Measurements from ENCODE around the gene PNLDC1. TPM values are rescaled to one million over a fixed set of nuclear protein-coding genes. Genes with fewer than 3 reads are reported as not detected.
A peak's percentile ranks its signal among the peaks of the same experiment; 100 is the strongest.

PNLDC1 gene
- total and polyA plus RNA-seq, 9 of the 15 experiments (the other 6 are each of a cell fraction or from before 2014, with no cell fraction given), result 0.12 TPM; not detected in 8

DNA sequence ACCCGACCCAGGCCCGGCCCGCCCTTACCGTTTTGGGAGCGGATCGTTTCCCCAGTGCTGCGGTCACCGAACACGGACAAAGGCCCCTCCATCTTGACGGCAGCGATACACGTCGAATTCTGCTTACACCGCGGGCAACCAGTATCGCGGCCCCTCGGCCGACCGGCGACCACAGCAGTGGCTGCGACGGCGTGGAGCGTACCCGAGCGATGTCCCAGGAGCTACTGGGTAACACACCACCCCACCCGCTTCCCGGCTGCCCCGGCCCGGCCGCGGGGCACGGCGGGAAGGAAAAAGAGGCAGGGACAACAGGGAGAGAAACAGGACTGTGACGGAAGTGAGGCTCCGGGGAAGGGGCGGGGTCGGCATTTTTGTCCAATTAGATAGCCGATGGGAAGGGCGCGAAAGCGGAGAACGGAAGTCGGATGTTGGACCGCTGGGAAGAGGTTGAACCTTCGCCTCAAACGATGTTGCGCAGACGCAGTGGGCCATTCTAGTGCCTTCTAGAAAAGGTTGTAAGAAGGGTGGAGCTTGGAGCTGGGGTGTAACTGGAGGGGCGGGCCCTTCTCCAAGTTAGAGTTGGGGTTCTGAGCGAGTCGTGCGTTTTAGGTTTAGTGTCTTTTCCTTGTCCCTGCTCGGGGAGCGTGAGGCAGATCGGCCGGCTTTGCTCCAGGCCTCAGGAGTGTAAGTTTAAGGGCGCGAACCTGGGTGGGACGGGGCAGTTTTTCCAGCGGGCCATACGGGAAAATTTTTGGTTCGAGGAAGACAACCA lies 10.5 kb upstream of the PNLDC1 start, which contains the start of gene TCP1 (continued):
- TF ChIP-seq TEAD1 (CRISPR knock-in tag; IDR thresholded peaks at IDR 0.05) (peak; percentile 17 to 85; a peak in 2 of 4 replicates), HNRNPH1 (optimal IDR thresholded peaks at IDR 0.05; ENCODE audit: low read depth, low read length) (no peak), MCM7 (IDR thresholded peaks at IDR 0.05) (no peak), MTA2 (IDR thresholded peaks at IDR 0.05; ENCODE audit: low read depth) (no peak), GATAD2B (IDR thresholded peaks at IDR 0.05; ENCODE audit: borderline replicate concordance) (no peak), FOS (IDR thresholded peaks at IDR 0.05; ENCODE audit: extremely low read depth, insufficient read length) (peak; percentile 48), NFATC3 (IDR thresholded peaks at IDR 0.05) (no peak), DNMT1 (IDR thresholded peaks at IDR 0.05) (no peak), PHF21A (IDR thresholded peaks at IDR 0.05; ENCODE audit: borderline replicate concordance, low read depth) (0 out of 2 replicates have a peak, but pooled peaks have one; percentile 18), NELFE (IDR thresholded peaks at IDR 0.05; ENCODE audit: insufficient read depth, insufficient read length) (peak; percentile 42), RBM39 (optimal IDR thresholded peaks at IDR 0.05; ENCODE audit: low read depth, low read length) (no peak), HDGF (IDR thresholded peaks at IDR 0.05) (peak; percentile 58), KAT7 (CRISPR knock-in tag; IDR thresholded peaks at IDR 0.05; ENCODE audit: borderline replicate concordance) (peak; percentile 79; the same call in 1 of the 2 replicates), MED1 (CRISPR knock-in tag; IDR thresholded peaks at IDR 0.05; ENCODE audit: borderline replicate concordance) (no peak), RBFOX2 (IDR thresholded peaks at IDR 0.05; ENCODE audit: low read depth, low read length) (peak; percentile 98), ZNF316 (IDR thresholded peaks at IDR 0.05) (no peak), SMARCE1 (IDR thresholded peaks at IDR 0.05) (no peak), ETS2 (tag; IDR thresholded peaks at IDR 0.05; ENCODE audit: borderline replicate concordance, poor library complexity, severe bottlenecking) (no peak), ZNF444 (CRISPR knock-in tag; IDR thresholded peaks at IDR 0.05) (no peak), TAF1 (IDR thresholded peaks at IDR 0.05; ENCODE audit: control insufficient read depth, extremely low read depth, insufficient read depth, low read length, severe bottlenecking) (peak; percentile 97), U2AF1 (optimal IDR thresholded peaks at IDR 0.05; ENCODE audit: low read depth, low read length) (no peak), ZFP1 (CRISPR knock-in tag; IDR thresholded peaks at IDR 0.05) (peak; percentile 68)
- TF ChIP-seq, protein P1, sequence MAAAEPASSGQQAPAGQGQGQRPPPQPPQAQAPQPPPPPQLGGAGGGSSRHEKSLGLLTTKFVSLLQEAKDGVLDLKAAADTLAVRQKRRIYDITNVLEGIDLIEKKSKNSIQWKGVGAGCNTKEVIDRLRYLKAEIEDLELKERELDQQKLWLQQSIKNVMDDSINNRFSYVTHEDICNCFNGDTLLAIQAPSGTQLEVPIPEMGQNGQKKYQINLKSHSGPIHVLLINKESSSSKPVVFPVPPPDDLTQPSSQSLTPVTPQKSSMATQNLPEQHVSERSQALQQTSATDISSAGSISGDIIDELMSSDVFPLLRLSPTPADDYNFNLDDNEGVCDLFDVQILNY (CRISPR knock-in tag; IDR thresholded peaks at IDR 0.05), result peak; percentile 31; the same call in 1 of the 2 replicates
- TF ChIP-seq, protein P2, sequence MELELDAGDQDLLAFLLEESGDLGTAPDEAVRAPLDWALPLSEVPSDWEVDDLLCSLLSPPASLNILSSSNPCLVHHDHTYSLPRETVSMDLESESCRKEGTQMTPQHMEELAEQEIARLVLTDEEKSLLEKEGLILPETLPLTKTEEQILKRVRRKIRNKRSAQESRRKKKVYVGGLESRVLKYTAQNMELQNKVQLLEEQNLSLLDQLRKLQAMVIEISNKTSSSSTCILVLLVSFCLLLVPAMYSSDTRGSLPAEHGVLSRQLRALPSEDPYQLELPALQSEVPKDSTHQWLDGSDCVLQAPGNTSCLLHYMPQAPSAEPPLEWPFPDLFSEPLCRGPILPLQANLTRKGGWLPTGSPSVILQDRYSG (tag; conservative IDR thresholded peaks at IDR 0.05; ENCODE audit: low read depth), result no peak
- TF ChIP-seq, protein P3, sequence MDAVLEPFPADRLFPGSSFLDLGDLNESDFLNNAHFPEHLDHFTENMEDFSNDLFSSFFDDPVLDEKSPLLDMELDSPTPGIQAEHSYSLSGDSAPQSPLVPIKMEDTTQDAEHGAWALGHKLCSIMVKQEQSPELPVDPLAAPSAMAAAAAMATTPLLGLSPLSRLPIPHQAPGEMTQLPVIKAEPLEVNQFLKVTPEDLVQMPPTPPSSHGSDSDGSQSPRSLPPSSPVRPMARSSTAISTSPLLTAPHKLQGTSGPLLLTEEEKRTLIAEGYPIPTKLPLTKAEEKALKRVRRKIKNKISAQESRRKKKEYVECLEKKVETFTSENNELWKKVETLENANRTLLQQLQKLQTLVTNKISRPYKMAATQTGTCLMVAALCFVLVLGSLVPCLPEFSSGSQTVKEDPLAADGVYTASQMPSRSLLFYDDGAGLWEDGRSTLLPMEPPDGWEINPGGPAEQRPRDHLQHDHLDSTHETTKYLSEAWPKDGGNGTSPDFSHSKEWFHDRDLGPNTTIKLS (IDR thresholded peaks at IDR 0.05; ENCODE audit: borderline replicate concordance, low read depth), result peak; percentile 29; the same call in 1 of the 2 replicates
